Adrenal gland (tissue), 5 donors: ENCODE data around the gene SEPTIN3.

Experiments used
- CTCF ChIP-seq, 6 experiments: fragments of 450-650 bp in 4 of 6; fragments of 200-600 bp in 2 of 6; sonication (generic) in 1 of 6; IDR thresholded peaks; 1 replicate in 5 of 6; 2 replicates in 1 of 6; pipeline versions ENCODE4 v1.5.1 to v1.8.0; 2016 to 2021; ENCODE audit warnings: antibody characterized with exemption in 6 of 6, mild to moderate bottlenecking in 2 of 6, moderate library complexity in 1 of 6
- POLR2A ChIP-seq, 2 donors: fragments of 450-650 bp; IDR thresholded peaks; one replicate each; pipeline ENCODE4 v1.6.1; 2017; ENCODE audit warnings: antibody characterized with exemption in 2 of 2, mild to moderate bottlenecking in 2 of 2, moderate library complexity in 1 of 2
- donor health status: DM: no; HTN: no; CAD: no.

- TF ChIP-seq CTCF (IDR thresholded peaks at IDR 0.05) (no peak), POLR2A (IDR thresholded peaks at IDR 0.05) (no peak)
Observed at GRCh38 chr22:41932353-41932752, 36.9 kb upstream of the SEPTIN3 start.
